BLaER1 (cell line): ENCODE measurements around the gene AP3B2.

ENCODE experiments used
- H3K27ac ChIP-seq: shearing (Covaris generic); formaldehyde crosslinking; 2 replicates; pipeline ENCODE4 v1.8.1; 2022
- H3K27me3 ChIP-seq: shearing (Covaris generic); formaldehyde crosslinking; 2 replicates; pipeline ENCODE4 v1.8.1; 2022
- H3K36me3 ChIP-seq: shearing (Covaris generic); formaldehyde crosslinking; 2 replicates; pipeline ENCODE4 v1.8.1; 2022
- H3K4me1 ChIP-seq: shearing (Covaris generic); formaldehyde crosslinking; 2 replicates; pipeline ENCODE4 v1.8.1; 2022
- H3K4me2 ChIP-seq: shearing (Covaris generic); formaldehyde crosslinking; 2 replicates; pipeline ENCODE4 v1.8.1; 2022
- H3K4me3 ChIP-seq: shearing (Covaris generic); formaldehyde crosslinking; 2 replicates; pipeline ENCODE4 v1.8.1; 2022
- H3K9ac ChIP-seq: shearing (Covaris generic); formaldehyde crosslinking; 2 replicates; pipeline ENCODE4 v1.8.1; 2022
- H3K9me3 ChIP-seq: shearing (Covaris generic); formaldehyde crosslinking; 2 replicates; pipeline ENCODE4 v1.8.1; 2022
- H4K20me1 ChIP-seq: shearing (Covaris generic); formaldehyde crosslinking; 2 replicates; pipeline ENCODE4 v1.8.1; 2022
- Cebpa-rat ChIP-seq: shearing (Covaris generic); IDR thresholded peaks from 2 replicates; pipeline ENCODE4 v1.8.1; 2022

The AP3B2 gene

GRCh38 chr15:82698711-82699345 lies 10.8 kb downstream of the AP3B2 start:
- H3K9me3 ChIP-seq = no peaks in the 10 kb centered on the region
- no peaks in the 10 kb centered on the region for H3K4me1 ChIP-seq
- TF ChIP-seq Cebpa-rat = no peak
- H3K27ac ChIP-seq = no peak overlapping the region
- H3K9ac ChIP-seq = no peak overlapping the region
- no peaks in the 10 kb centered on the region for H4K20me1 ChIP-seq
- H3K4me3 ChIP-seq = no peak overlapping the region
- no peaks in the 10 kb centered on the region for H3K36me3 ChIP-seq
- H3K4me2 ChIP-seq = no peak overlapping the region
- no peaks in the 10 kb centered on the region for H3K27me3 ChIP-seq

DNA sequence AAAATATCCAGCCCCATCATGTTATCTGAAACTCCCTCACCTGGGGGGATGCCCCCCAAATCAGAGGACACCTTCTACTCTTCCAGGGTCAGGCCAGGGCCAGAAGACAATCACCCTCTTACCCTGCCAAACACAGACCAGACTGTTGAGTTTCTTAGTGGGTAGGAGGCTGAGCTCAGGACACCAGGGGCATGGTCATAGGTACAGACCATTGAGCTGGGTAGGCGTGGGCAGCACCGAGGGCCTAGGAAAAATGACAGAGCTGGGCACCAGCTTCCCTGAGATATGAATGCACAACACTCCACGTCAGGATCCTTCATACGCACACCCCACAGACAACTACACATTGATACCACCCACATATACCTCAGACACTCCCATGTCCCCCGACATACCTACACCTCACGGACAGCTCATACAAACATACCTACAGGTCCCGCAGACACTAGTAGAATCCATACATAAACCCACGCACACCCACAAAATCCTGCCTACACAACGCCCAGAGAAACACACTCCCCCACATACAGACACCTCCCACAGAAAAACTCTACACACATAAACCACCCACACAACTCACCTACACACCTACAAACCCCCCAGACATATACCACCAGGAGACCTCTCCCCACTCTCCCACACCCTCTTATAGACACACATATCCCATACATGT lies 11.8 kb downstream of the AP3B2 start:
- no peaks in the 10 kb centered on the region for H4K20me1 ChIP-seq
- H3K4me3 ChIP-seq = no peak overlapping the region
- no peaks in the 10 kb centered on the region for H3K9me3 ChIP-seq
- TF ChIP-seq Cebpa-rat = no peak
- H3K4me2 ChIP-seq = no peak overlapping the region
- no peak overlapping the region for H3K27ac ChIP-seq
- no peaks in the 10 kb centered on the region for H3K36me3 ChIP-seq
- H3K4me1 ChIP-seq = no peaks in the 10 kb centered on the region
- H3K9ac ChIP-seq = no peak overlapping the region
- H3K27me3 ChIP-seq = no peaks in the 10 kb centered on the region

- H3K27me3 ChIP-seq = no peaks in the 10 kb centered on the region
- no peak overlapping the region for H3K27ac ChIP-seq
- H3K9me3 ChIP-seq = no peaks in the 10 kb centered on the region
- no peaks in the 10 kb centered on the region for H3K36me3 ChIP-seq
- no peak for TF ChIP-seq Cebpa-rat
- H4K20me1 ChIP-seq = no peaks in the 10 kb centered on the region
- H3K4me3 ChIP-seq = no peak overlapping the region
- H3K4me2 ChIP-seq = no peak overlapping the region
- H3K4me1 ChIP-seq = no peaks in the 10 kb centered on the region
- no peak overlapping the region for H3K9ac ChIP-seq
These were observed 17.5 kb downstream of the AP3B2 start for GRCh38 chr15:82692171-82692570.

- Histone ChIP-seq H3K4me2 (no peak overlapping the region), H3K36me3 (no peaks in the 10 kb centered on the region), H4K20me1 (no peaks in the 10 kb centered on the region), H3K4me3 (no peak overlapping the region), H3K27ac (no peak overlapping the region), H3K27me3 (no peaks in the 10 kb centered on the region), H3K9ac (no peak overlapping the region), H3K4me1 (no peaks in the 10 kb centered on the region), H3K9me3 (no peaks in the 10 kb centered on the region)
- TF ChIP-seq Cebpa-rat = no peak
These were observed 20.5 kb downstream of the AP3B2 start for GRCh38 chr15:82689147-82689546.

DNA sequence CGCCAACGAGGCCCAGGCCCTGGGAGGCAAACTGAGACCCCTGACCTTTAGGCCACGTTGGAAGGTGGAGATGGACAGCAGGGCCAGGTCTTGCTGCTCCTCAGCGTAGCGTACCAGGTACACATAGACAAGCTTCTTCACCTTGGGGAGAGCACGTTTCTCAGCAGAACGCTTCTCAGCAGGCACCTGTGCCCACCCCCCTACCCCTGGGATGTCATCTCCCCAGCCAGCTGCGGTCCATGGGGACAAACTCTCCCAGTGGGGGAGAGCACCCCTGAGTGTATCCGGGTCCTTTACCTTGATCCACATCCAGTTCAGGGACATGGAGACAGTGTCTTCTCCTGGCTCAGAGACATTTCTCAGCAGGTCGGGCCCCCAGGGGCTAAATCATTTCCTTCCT lies 21.0 kb downstream of the AP3B2 start:
- TF ChIP-seq Cebpa-rat = no peak
- Histone ChIP-seq H3K4me2 (no peak overlapping the region), H3K27me3 (no peaks in the 10 kb centered on the region), H3K9me3 (no peaks in the 10 kb centered on the region), H3K9ac (no peak overlapping the region), H3K27ac (no peak overlapping the region), H3K36me3 (no peaks in the 10 kb centered on the region), H3K4me3 (no peak overlapping the region), H3K4me1 (no peaks in the 10 kb centered on the region), H4K20me1 (no peaks in the 10 kb centered on the region)

- TF ChIP-seq Cebpa-rat = no peak
- Histone ChIP-seq H3K9ac (no peak overlapping the region), H3K36me3 (no peaks in the 10 kb centered on the region), H4K20me1 (no peaks in the 10 kb centered on the region), H3K4me1 (no peaks in the 10 kb centered on the region), H3K27ac (no peak overlapping the region), H3K4me3 (no peak overlapping the region), H3K4me2 (no peak overlapping the region), H3K9me3 (no peaks in the 10 kb centered on the region), H3K27me3 (no peaks in the 10 kb centered on the region)
These were observed 28.3 kb downstream of the AP3B2 start for GRCh38 chr15:82681371-82681770.

- no peaks in the 10 kb centered on the region for H3K36me3 ChIP-seq
These were observed 29.2 kb downstream of the AP3B2 start for GRCh38 chr15:82680200-82681102.

GRCh38 chr15:82679626-82680199 lies 30.0 kb downstream of the AP3B2 start:
- Histone ChIP-seq H3K27me3 (no peaks in the 10 kb centered on the region), H4K20me1 (no peaks in the 10 kb centered on the region), H3K27ac (no peak overlapping the region), H3K4me1 (no peaks in the 10 kb centered on the region), H3K9me3 (no peaks in the 10 kb centered on the region), H3K9ac (no peak overlapping the region), H3K36me3 (no peaks in the 10 kb centered on the region), H3K4me3 (no peak overlapping the region), H3K4me2 (no peak overlapping the region)
- TF ChIP-seq Cebpa-rat = no peak

More at GRCh38 chr15:82680200-82681102, 29.2 kb downstream of the AP3B2 start:
- Histone ChIP-seq H4K20me1 (no peaks in the 10 kb centered on the region), H3K27ac (no peak overlapping the region), H3K9me3 (no peaks in the 10 kb centered on the region), H3K4me2 (no peak overlapping the region), H3K4me3 (no peak overlapping the region), H3K27me3 (no peaks in the 10 kb centered on the region), H3K4me1 (no peaks in the 10 kb centered on the region), H3K9ac (no peak overlapping the region)
- no peak for TF ChIP-seq Cebpa-rat

DNA sequence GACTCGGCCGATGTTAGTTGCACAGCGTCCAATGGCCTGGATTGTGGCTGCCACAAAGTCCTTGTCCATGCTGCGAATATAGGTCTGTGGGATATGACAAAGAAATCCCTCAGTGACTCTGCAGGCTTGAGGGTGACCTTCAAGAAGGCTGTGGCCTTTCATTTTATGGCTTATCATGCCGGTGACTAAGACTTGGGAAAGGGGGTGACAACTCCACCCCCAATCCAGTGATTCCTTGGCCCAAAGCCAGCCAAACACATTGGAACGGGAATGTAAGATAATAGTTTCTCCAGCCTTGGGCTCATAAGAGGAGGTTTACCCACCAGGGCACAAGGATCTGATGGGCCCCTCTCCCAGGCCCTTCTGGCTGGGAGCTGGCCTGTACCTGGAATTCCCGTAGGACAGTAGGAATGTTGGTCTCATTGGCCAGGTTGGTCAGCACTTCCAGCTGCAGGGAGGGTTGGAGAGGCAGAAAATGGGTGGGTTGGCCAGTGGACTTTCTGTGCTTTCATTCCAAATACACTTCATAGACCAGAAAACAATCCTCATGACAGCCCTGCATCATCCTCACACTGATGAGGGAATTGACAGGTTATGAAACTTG lies 31.9 kb downstream of the AP3B2 start:
- H3K4me2 ChIP-seq = no peak overlapping the region
- H3K9me3 ChIP-seq = no peaks in the 10 kb centered on the region
- H3K27me3 ChIP-seq = no peaks in the 10 kb centered on the region
- no peaks in the 10 kb centered on the region for H3K4me1 ChIP-seq
- H3K36me3 ChIP-seq = no peaks in the 10 kb centered on the region
- no peaks in the 10 kb centered on the region for H4K20me1 ChIP-seq
- TF ChIP-seq Cebpa-rat = no peak
- no peak overlapping the region for H3K4me3 ChIP-seq
- no peak overlapping the region for H3K9ac ChIP-seq
- no peak overlapping the region for H3K27ac ChIP-seq
